Spleen (tissue), 7 donors: ENCODE measurements around the gene EPHA4.

ENCODE experiments used
- POLR2A ChIP-seq, 3 donors: fragments of 450-650 bp; IDR thresholded peaks; one replicate each; pipeline ENCODE4 v1.5.1; 2017; ENCODE audit warnings: antibody characterized with exemption in 3 of 3, mild to moderate bottlenecking in 1 of 3
- POLR2AphosphoS5 ChIP-seq, 3 donors: sonication (generic); formaldehyde crosslinking; IDR thresholded peaks; one replicate each; pipeline ENCODE4 v1.5.1; 2017; ENCODE audit warnings: antibody characterized with exemption in 3 of 3
- TF ChIP-seq, protein P1 (sequence below), 11 experiments: fragments of 200-600 bp in 7 of 11; fragments of 450-650 bp in 4 of 11; sonication (generic) in 4 of 11; IDR thresholded peaks in 8 of 11; conservative IDR thresholded peaks in 3 of 11; 1 replicate in 7 of 11; 2 replicates in 4 of 11; pipeline versions ENCODE4 v1.4.0 to v1.8.0; 2016 to 2021; ENCODE audit warnings: antibody characterized with exemption in 11 of 11, inconsistent platforms in 4 of 11, mild to moderate bottlenecking in 1 of 11
- donor health status: DM: no; HTN: no; CAD: no; lungs with moderate emphysema.
- donor health status: DM: no; HTN: no; CAD: no.
- donor health status: DM: no; HTN: no; CAD: no.

DNA sequence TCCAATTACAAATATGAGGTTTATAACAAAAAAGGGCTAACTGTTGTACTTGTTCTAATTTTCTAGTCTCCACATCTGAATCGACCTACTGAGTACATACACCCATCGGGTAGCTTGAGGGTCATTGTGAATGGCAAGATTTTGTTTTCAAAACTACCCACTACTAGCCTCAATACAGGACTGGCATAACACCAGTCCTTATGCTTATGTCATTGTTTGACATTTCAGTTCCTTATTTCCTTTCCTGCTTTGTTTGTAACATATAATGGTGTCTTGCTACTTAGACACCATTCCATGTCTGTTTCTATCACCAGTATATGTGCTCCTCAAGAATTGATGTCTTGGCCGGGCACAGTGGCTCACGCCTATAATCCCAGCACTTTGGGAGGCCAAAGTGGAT lies 86.0 kb downstream of the EPHA4 start:
- TF ChIP-seq, protein P1, sequence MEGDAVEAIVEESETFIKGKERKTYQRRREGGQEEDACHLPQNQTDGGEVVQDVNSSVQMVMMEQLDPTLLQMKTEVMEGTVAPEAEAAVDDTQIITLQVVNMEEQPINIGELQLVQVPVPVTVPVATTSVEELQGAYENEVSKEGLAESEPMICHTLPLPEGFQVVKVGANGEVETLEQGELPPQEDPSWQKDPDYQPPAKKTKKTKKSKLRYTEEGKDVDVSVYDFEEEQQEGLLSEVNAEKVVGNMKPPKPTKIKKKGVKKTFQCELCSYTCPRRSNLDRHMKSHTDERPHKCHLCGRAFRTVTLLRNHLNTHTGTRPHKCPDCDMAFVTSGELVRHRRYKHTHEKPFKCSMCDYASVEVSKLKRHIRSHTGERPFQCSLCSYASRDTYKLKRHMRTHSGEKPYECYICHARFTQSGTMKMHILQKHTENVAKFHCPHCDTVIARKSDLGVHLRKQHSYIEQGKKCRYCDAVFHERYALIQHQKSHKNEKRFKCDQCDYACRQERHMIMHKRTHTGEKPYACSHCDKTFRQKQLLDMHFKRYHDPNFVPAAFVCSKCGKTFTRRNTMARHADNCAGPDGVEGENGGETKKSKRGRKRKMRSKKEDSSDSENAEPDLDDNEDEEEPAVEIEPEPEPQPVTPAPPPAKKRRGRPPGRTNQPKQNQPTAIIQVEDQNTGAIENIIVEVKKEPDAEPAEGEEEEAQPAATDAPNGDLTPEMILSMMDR (IDR thresholded peaks at IDR 0.05 in 8 of 11, conservative IDR thresholded peaks at IDR 0.05 in 3 of 11) = no peak
- no peak for TF ChIP-seq POLR2AphosphoS5 (IDR thresholded peaks at IDR 0.05)
- no peak for TF ChIP-seq POLR2A (IDR thresholded peaks at IDR 0.05)
